Measurements from ENCODE around the gene COPB2.
"Not testable (repeated sequence)": the region's sequence is repeated elsewhere in the genome, so short reads cannot be mapped to it uniquely, and the experiment has no call there.

COPB2 gene

DNA sequence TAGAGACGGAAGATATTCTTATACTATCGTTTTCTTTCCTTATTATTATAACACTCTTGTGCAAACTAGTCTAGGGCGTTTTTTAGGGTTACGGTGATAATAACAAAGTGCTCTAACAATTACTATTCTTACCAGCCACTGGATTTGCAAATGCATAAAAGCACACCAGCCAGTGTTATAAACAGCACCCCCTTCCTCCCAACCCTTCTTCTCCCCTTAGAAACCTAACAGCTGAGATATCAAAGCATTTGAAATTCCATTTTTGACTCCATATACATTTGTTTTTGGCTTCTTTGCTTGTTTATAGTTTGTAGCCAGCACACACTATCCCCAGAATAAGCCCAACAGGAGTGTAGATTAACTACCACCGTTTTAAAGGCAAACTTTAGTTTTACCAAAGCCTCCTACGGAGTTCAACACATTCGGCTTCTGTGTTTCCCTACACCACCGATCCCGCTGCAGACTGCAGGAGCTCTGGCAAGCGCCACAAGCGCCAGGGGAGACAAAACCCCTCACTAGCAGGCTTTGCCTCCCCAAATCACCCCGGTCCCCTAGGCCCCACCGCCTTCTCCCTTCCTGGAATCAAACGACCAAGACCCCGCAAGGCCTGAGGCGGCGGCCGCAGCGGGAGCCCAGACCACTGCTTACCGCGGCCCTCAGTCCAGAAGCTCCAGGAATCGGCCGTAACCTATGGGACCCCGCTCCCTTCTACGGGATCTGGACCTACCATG is 461 bp downstream of the COPB2 start:
- TF ChIP-seq, protein P1, sequence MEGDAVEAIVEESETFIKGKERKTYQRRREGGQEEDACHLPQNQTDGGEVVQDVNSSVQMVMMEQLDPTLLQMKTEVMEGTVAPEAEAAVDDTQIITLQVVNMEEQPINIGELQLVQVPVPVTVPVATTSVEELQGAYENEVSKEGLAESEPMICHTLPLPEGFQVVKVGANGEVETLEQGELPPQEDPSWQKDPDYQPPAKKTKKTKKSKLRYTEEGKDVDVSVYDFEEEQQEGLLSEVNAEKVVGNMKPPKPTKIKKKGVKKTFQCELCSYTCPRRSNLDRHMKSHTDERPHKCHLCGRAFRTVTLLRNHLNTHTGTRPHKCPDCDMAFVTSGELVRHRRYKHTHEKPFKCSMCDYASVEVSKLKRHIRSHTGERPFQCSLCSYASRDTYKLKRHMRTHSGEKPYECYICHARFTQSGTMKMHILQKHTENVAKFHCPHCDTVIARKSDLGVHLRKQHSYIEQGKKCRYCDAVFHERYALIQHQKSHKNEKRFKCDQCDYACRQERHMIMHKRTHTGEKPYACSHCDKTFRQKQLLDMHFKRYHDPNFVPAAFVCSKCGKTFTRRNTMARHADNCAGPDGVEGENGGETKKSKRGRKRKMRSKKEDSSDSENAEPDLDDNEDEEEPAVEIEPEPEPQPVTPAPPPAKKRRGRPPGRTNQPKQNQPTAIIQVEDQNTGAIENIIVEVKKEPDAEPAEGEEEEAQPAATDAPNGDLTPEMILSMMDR (IDR thresholded peaks at IDR 0.05; ENCODE audit: insufficient read depth, low read length, missing control alignments), result no peak
- no peak for DNase-seq (ENCODE audit: low read depth, low spot score)
- H3K4me3 ChIP-seq (ENCODE audit: low read depth, low read length), result peak overlapping the region; percentile 97
- CTCF ChIA-PET, result interaction anchor here (1.8 to 3.4 kb wide), 3 partner anchors 9 to 39 kb away, joined by 7 to 14 read pairs (median 10); no protein-coding TSS in a partner anchor
- POLR2A ChIA-PET, result interaction anchor here (1.0 to 1.7 kb wide), 2 partner anchors 45 to 87 kb away, joined by 3 to 4 read pairs; partner anchors contain the start of gene MRPS22

DNA sequence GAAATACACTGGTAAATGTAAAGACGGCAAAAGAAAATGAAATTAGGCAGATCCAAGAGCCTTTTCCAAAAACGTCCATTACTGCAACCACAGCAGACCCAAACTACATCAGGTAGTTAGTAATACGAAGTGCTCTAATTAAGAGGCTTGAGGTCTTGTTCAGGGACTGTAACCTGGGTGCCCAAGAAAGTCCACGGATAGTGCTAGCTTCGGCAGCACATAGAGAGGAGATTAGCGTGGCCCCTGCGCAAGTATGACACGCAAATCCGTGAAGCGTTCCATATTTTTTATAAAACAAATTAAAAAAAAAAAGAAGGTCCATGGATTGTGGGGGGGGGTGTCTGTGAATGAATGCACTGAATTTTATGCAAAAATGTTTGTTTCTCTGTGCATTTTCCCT is 1.4 kb downstream of the COPB2 start:
- CTCF ChIA-PET, result interaction anchor here (3.0 to 3.4 kb wide), 2 partner anchors 9 to 40 kb away, joined by 10 to 14 read pairs; no protein-coding TSS in a partner anchor
- POLR2A ChIA-PET, result no interaction called here

DNA sequence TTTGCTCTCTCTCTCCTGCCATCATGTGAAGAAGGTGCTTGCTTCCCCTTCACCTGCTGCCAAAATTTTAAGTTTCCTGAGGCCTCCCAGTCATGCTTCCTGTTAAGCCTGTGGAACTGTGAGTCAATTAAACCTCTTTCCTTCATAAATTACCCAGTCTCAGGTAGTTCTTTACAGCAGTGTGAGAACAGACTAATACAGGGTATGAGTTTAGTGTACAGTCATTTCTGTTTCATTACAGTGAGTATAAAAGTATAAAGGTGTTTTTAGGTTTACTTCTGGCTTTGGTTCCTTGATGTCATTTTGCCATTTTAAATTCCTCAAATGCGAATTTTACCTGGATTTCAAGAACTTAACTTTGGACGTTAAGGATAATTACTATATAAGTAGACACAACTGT is 7.2 kb downstream of the COPB2 start:
- DNase-seq (ENCODE audit: low read depth, low spot score); POLR2A ChIA-PET; H3K4me3 ChIP-seq (ENCODE audit: low read depth, low read length); CTCF ChIA-PET: not testable (repeated sequence)

More for the DNA sequence above, 1.4 kb downstream of the COPB2 start:
- H3K4me3 ChIP-seq (ENCODE audit: low read depth, low read length), result peak overlapping the region; percentile 97
- TF ChIP-seq, protein P1 (IDR thresholded peaks at IDR 0.05; ENCODE audit: insufficient read depth, low read length, missing control alignments), result no peak
- no peak for DNase-seq (ENCODE audit: low read depth, low spot score)

DNA sequence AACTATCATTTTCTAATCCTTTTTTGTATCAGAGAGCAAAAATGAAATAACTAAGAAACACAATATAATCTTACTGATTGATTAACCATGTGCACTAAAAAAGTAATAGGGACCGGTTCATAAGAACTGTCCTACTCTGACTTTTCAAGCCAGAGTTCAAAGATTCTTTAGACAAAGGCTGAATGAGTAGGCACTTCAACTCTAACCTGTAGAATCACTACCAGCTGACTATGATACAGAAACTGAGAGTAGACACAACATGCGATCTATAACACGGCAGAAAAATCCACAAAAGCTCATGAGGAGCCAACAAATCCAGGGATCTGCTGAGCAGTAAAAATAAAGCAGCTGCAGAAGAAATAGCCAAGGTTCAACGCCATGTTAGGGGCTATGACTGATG is 8.9 kb downstream of the COPB2 start:
- CTCF ChIA-PET, result interaction anchor here (3.5 kb wide), 1 partner anchor 9 kb away, joined by 10 read pairs; the partner anchor contains the start of gene COPB2
- POLR2A ChIA-PET, result no interaction called here
- TF ChIP-seq, protein P1 (IDR thresholded peaks at IDR 0.05; ENCODE audit: insufficient read depth, low read length, missing control alignments), result no peak

DNA sequence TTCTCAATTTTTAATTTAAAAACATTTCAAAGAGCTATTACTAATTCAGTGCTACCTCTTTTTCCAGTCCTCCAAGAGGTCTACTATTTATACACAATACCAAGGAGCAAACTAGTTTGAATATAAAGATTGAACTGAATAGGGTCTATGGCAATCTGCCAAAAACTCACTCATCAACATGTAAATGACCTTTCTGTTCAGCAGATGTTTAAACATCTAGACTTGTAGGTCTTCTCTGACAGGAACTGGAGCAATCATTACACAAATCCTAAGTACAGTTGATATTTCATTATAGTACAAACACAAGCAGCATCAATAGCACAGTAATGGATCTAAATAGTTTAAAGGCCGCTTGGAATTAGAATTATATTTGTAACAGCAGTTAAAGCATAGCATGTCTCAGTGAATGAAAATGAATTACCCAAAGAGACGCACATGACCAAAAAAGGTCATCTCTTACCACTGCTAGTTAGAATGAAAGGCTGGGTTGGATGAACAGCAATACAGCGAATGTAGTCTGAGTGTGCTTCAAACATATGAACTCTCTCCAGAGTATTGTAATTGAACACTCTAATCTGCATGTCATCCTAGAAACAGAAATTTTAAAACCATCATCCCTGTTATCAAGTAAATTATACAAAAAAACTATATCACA is 10.7 kb downstream of the COPB2 start:
- DNase-seq (ENCODE audit: low read depth, low spot score), result no peak
- ChIA-PET POLR2A (interaction anchor here (1.5 kb wide), 1 partner anchor 11 kb away, joined by 3 read pairs; the partner anchor contains the start of gene COPB2), CTCF (interaction anchor here (1.0 to 8.4 kb wide), 4 partner anchors 11 to 25 kb away, joined by 3 to 62 read pairs (median 8); partner anchors contain the start of gene COPB2)
- H3K4me3 ChIP-seq (ENCODE audit: low read depth, low read length), result no peak overlapping the region
- TF ChIP-seq, protein P1 (IDR thresholded peaks at IDR 0.05; ENCODE audit: insufficient read depth, low read length, missing control alignments), result no peak

More for the DNA sequence above, 8.9 kb downstream of the COPB2 start:
- no peak for DNase-seq (ENCODE audit: low read depth, low spot score)
- H3K4me3 ChIP-seq (ENCODE audit: low read depth, low read length), result no peak overlapping the region

DNA sequence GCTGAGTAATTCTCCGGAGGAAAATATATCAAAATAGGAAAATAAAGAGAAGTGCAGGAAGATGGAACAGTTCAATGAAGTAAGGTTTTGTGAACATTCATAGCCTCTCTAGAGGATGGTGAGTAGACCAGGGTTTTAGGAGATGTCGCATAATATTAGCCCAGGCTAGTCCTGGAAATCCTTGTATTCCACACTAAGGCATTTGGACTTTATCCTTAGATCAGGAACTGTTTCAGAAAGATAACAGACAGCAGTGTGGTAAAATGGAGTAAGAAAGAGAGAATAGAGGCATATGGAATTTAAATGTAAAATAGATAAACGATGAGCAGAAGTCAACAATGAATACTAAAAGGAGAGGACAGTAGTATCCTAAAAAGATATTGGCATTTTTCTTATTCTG is 12.1 kb downstream of the COPB2 start:
- no peak for DNase-seq (ENCODE audit: low read depth, low spot score)
- CTCF ChIA-PET, result interaction anchor here (1.7 to 8.4 kb wide), 3 partner anchors 10 to 22 kb away, joined by 5 to 62 read pairs (median 6); no protein-coding TSS in a partner anchor
- H3K4me3 ChIP-seq (ENCODE audit: low read depth, low read length), result no peak overlapping the region
- TF ChIP-seq, protein P1 (IDR thresholded peaks at IDR 0.05; ENCODE audit: insufficient read depth, low read length, missing control alignments), result no peak
- POLR2A ChIA-PET, result no interaction called here
